H9 (cell line): ENCODE results near the gene DIS3L. TPM values are rescaled to one million over a fixed set of nuclear protein-coding genes. Genes with fewer than 3 reads are reported as not detected.

Experiments
- DNase-seq: peaks from one replicate; pipeline ENCODE4 v3.0.0-alpha.2; 2017
- H2AFZ ChIP-seq: one replicate; pipeline ENCODE4 v1.6.1; 2013; ENCODE audit warnings: mild to moderate bottlenecking, low read length, control low read depth, moderate library complexity
- H2AK5ac ChIP-seq: 2 replicates; pipeline ENCODE4 v1.6.1; 2013; ENCODE audit warnings: low read length, control low read depth, mixed read lengths; ENCODE audit not compliant: insufficient read length
- H2BK120ac ChIP-seq: one replicate; pipeline ENCODE4 v1.6.1; 2013; ENCODE audit warnings: low read depth, mild to moderate bottlenecking, low read length, control low read depth, inconsistent platforms; ENCODE audit not compliant: poor library complexity, severe bottlenecking
- H2BK12ac ChIP-seq: 2 replicates; pipeline ENCODE4 v1.6.1; 2013; ENCODE audit warnings: low read length, control low read depth, mixed read lengths, low read depth; ENCODE audit not compliant: insufficient read length
- H2BK15ac ChIP-seq: 2 replicates; pipeline ENCODE4 v1.6.1; 2013; ENCODE audit warnings: low read depth, low read length, control low read depth
- H2BK20ac ChIP-seq: one replicate; pipeline ENCODE4 v1.6.1; 2013; ENCODE audit warnings: low read depth, mild to moderate bottlenecking, low read length, control low read depth, inconsistent platforms; ENCODE audit not compliant: poor library complexity, severe bottlenecking
- H2BK5ac ChIP-seq: 2 replicates; pipeline ENCODE4 v1.6.1; 2013; ENCODE audit warnings: low read length, control low read depth, mixed read lengths; ENCODE audit not compliant: insufficient read length
- H3K14ac ChIP-seq: 2 replicates; pipeline ENCODE4 v1.6.1; 2013; ENCODE audit warnings: low read length, control low read depth; ENCODE audit not compliant: insufficient read depth
- H3K18ac ChIP-seq: 2 replicates; pipeline ENCODE4 v1.6.1; 2013; ENCODE audit warnings: low read depth, mild to moderate bottlenecking, mixed read lengths, low read length, control low read depth; ENCODE audit not compliant: insufficient read length
- H3K23ac ChIP-seq: 2 replicates; pipeline ENCODE4 v1.6.1; 2013; ENCODE audit warnings: low read length, control low read depth, mixed read lengths, low read depth; ENCODE audit not compliant: insufficient read length
- H3K23me2 ChIP-seq: 2 replicates; pipeline ENCODE4 v1.6.1; 2013; ENCODE audit warnings: low read depth, mild to moderate bottlenecking, mixed read lengths, low read length, control low read depth; ENCODE audit not compliant: insufficient read length, poor library complexity, severe bottlenecking
- H3K27ac ChIP-seq: 2 replicates; pipeline ENCODE4 v1.5.1; 2013; ENCODE audit warnings: low read length, control low read depth, mixed read lengths, low read depth; ENCODE audit not compliant: insufficient read length
- H3K27me3 ChIP-seq: 2 replicates; pipeline ENCODE4 v1.6.1; 2013; ENCODE audit warnings: low read length, control low read depth, inconsistent platforms; ENCODE audit not compliant: insufficient read depth
- H3K4ac ChIP-seq: 2 replicates; pipeline ENCODE4 v1.6.1; 2013; ENCODE audit warnings: low read depth, mild to moderate bottlenecking, control low read depth, inconsistent platforms, low read length, moderate library complexity
- H3K4me1 ChIP-seq: 2 replicates; pipeline ENCODE4 v1.6.1; 2013; ENCODE audit warnings: low read length, control low read depth, inconsistent platforms; ENCODE audit not compliant: insufficient read depth
- H3K4me2 ChIP-seq: 2 replicates; pipeline ENCODE4 v1.6.1; 2013; ENCODE audit warnings: low read length, control low read depth, mixed read lengths; ENCODE audit not compliant: insufficient read length, insufficient read depth
- H3K56ac ChIP-seq: 2 replicates; pipeline ENCODE4 v1.6.1; 2013; ENCODE audit warnings: low read depth, mild to moderate bottlenecking, mixed read lengths, low read length, control low read depth; ENCODE audit not compliant: insufficient read length
- H3K79me1 ChIP-seq: 2 replicates; pipeline ENCODE4 v1.6.1; 2013; ENCODE audit warnings: low read depth, mild to moderate bottlenecking, moderate library complexity, low read length, control low read depth, inconsistent platforms; ENCODE audit not compliant: insufficient read depth, poor library complexity, severe bottlenecking
- H3K79me2 ChIP-seq: 2 replicates; pipeline ENCODE4 v1.6.1; 2013; ENCODE audit warnings: low read length, control low read depth, inconsistent platforms; ENCODE audit not compliant: insufficient read depth
- H3K9ac ChIP-seq: 2 replicates; pipeline ENCODE4 v1.6.1; 2013; ENCODE audit warnings: low read length, control low read depth, mixed read lengths; ENCODE audit not compliant: insufficient read length; ENCODE audit errors: extremely low read depth
- H3K9me3 ChIP-seq: one replicate; pipeline ENCODE4 v1.6.1; 2013; ENCODE audit warnings: low read depth, low read length, inconsistent platforms; ENCODE audit not compliant: control insufficient read depth
- H3T11ph ChIP-seq: one replicate; pipeline ENCODE4 v1.6.1; 2013; ENCODE audit warnings: mild to moderate bottlenecking, low read length, control low read depth, inconsistent platforms
- H4K20me1 ChIP-seq: one replicate; pipeline ENCODE4 v1.6.1; 2013; ENCODE audit not compliant: control insufficient read depth, insufficient read length, insufficient read depth
- H4K5ac ChIP-seq: 2 replicates; pipeline ENCODE4 v1.6.1; 2013; ENCODE audit warnings: low read depth, mild to moderate bottlenecking, mixed read lengths, low read length, control low read depth; ENCODE audit not compliant: insufficient read length
- H4K8ac ChIP-seq: replicated peaks from 2 replicates; pipeline ENCODE4 v1.6.1; 2013; ENCODE audit warnings: low read length, control low read depth, mixed read lengths, low read depth; ENCODE audit not compliant: insufficient read length
- H4K91ac ChIP-seq: 2 replicates; pipeline ENCODE4 v1.6.1; 2013; ENCODE audit warnings: low read depth, mild to moderate bottlenecking, moderate library complexity, mixed read lengths, low read length, control low read depth; ENCODE audit not compliant: insufficient read length
- H3K27ac Mint-ChIP-seq, 3 experiments: 2 replicates in 2 of 3; 3 replicates in 1 of 3; pipeline ENCODE4 v1.8.0; 2020 to 2021; ENCODE audit warnings: mixed read lengths in 3 of 3, mild to moderate bottlenecking in 1 of 3, moderate library complexity in 1 of 3
- H3K27me3 Mint-ChIP-seq: 2 replicates; pipeline ENCODE4 v1.8.0; 2021; ENCODE audit warnings: low read depth, mild to moderate bottlenecking, moderate library complexity, mixed read lengths
- H3K36me3 Mint-ChIP-seq, 3 experiments: 2 replicates in 2 of 3; 3 replicates in 1 of 3; pipeline ENCODE4 v1.8.0; 2020 to 2021; ENCODE audit warnings: low read depth in 3 of 3, mixed read lengths in 3 of 3; ENCODE audit not compliant: insufficient read depth in 1 of 3
- H3K4me1 Mint-ChIP-seq, 2 experiments: 2 replicates each; pipeline ENCODE4 v1.8.0; 2020; ENCODE audit warnings: mixed read lengths in 2 of 2
- H3K4me3 Mint-ChIP-seq, 2 experiments: 2 replicates in 1 of 2; 3 replicates in 1 of 2; pipeline ENCODE4 v1.8.0; 2020 to 2021; ENCODE audit warnings: mild to moderate bottlenecking in 2 of 2, mixed read lengths in 2 of 2, moderate library complexity in 1 of 2
- H3K9me3 Mint-ChIP-seq, 2 experiments: 2 replicates in 1 of 2; 3 replicates in 1 of 2; pipeline ENCODE4 v1.8.0; 2020; ENCODE audit warnings: mild to moderate bottlenecking in 2 of 2, mixed read lengths in 2 of 2, moderate library complexity in 1 of 2
- CTCF ChIP-seq: fragments of 200-600 bp; sonication (generic); conservative IDR thresholded peaks from 3 replicates; pipeline ENCODE4 v1.8.0; 2021; ENCODE audit warnings: antibody characterized with exemption, mild to moderate bottlenecking
- WGBS: extraction: QIAGEN DNeasy Blood & Tissue Kit; methylation state at CpG from one replicate; pipeline ENCODE4 v1.1.7; 2013; ENCODE audit warnings: missing lambda C conversion rate, low lambda C conversion rate, mixed read lengths; ENCODE audit not compliant: insufficient read length; ENCODE audit errors: extremely low coverage; 5-methylcytosine and 5-hydroxymethylcytosine counted together
- total RNA-seq: library from RNA; stranded (reverse); gene quantifications from 2 replicates; pipeline ENCODE4 v1.2.1, GENCODE V29; 2021

Gene DIS3L
- total RNA-seq, 1 experiment from 2014 or later: 30.2 TPM

- H3K9me3 Mint-ChIP-seq: no peaks in the 10 kb centered on the region
- H2BK120ac ChIP-seq: no peak overlapping the region
- H3K56ac ChIP-seq: no peak overlapping the region
- H4K20me1 ChIP-seq: no peaks in the 10 kb centered on the region
- no peak overlapping the region for H2BK5ac ChIP-seq
- no peak overlapping the region for H2AFZ ChIP-seq
- TF ChIP-seq CTCF: no peak
- no peaks in the 10 kb centered on the region for H3K9me3 ChIP-seq
- DNase-seq: no peak
- H3K9ac ChIP-seq: no peak overlapping the region
- no peak overlapping the region for H3K27ac Mint-ChIP-seq
- WGBS: no CpG with 5 or more reads among the region's 3 CpGs
- no peak overlapping the region for H2AK5ac ChIP-seq
- H2BK12ac ChIP-seq: no peak overlapping the region
- H3K79me1 ChIP-seq: no peaks in the 10 kb centered on the region
- H4K5ac ChIP-seq: no peak overlapping the region
- no peaks in the 10 kb centered on the region for H3K4me1 ChIP-seq
- no peak overlapping the region for H3K18ac ChIP-seq
- H3K4me2 ChIP-seq: no peak overlapping the region
- no peak overlapping the region for H2BK20ac ChIP-seq
- no peaks in the 10 kb centered on the region for H3K23me2 ChIP-seq
- H3K4me3 Mint-ChIP-seq: no peak overlapping the region
- H3K4ac ChIP-seq: no peak overlapping the region
- H3K14ac ChIP-seq: no peak overlapping the region
- peaks cover 8 to 10% of the 10 kb centered on the region in 2 experiments for H3K4me1 Mint-ChIP-seq
- no peak overlapping the region for H4K91ac ChIP-seq
- no peak overlapping the region for H3T11ph ChIP-seq
- H3K27me3 ChIP-seq: no peaks in the 10 kb centered on the region
- no peak overlapping the region for H3K27ac ChIP-seq
- H3K23ac ChIP-seq: no peak overlapping the region
- H2BK15ac ChIP-seq: no peak overlapping the region
- no peak overlapping the region for H4K8ac ChIP-seq
- H3K36me3 Mint-ChIP-seq: peaks cover 0 to 2% (median 0%) of the 10 kb centered on the region in 3 experiments; a peak in 1 of 7 replicates
- peaks cover 6% of the 10 kb centered on the region for H3K27me3 Mint-ChIP-seq
- H3K79me2 ChIP-seq: no peaks in the 10 kb centered on the region
Observed at GRCh38 chr15:66276546-66276945, 16.8 kb upstream of the DIS3L start.
